ENCODE results near the gene MREG.
"Not testable (repeated sequence)": the region's sequence is repeated elsewhere in the genome, so short reads cannot be mapped to it uniquely, and the experiment has no call there.

Gene MREG

DNA sequence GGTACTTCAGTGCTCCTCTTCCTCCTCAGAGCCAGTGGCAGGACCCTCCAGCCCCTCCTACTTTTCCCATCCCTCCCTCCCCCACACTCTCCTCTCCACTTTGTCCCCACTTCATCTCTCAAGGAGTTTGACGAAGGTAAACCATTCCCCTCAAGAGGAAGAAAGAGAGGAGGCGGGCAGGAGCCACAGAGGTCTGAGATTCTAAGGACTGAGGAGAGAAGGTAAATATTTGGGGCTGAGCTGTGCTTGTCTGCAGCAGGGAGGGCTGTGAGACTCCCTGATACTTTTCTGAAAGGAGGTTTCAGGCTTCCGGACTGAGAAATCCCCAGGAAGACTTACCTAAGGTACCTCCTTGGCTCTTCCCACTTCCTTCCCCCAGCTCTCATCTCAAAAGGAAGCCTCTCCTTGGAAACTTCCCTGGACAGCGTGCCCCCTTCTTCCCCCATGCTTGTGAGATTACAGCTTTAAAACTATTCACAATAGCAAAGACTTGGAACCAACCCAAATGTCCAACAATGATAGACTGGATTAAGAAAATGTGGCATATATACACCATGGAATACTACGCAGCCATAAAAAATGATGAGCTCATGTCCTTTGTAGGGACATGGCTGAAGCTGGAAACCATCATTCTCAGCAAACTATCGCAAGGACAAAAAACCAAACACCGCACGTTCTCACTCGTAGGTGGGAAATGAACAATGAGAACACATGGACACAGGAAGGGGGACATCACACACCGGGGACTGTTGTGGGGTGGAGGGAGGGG is 55.8 kb downstream of the MREG start:
- not testable (repeated sequence) for FAIRE-seq

- no peak for FAIRE-seq
Observed at GRCh38 chr2:215952860-215953637, 60.3 kb downstream of the MREG start.

DNA sequence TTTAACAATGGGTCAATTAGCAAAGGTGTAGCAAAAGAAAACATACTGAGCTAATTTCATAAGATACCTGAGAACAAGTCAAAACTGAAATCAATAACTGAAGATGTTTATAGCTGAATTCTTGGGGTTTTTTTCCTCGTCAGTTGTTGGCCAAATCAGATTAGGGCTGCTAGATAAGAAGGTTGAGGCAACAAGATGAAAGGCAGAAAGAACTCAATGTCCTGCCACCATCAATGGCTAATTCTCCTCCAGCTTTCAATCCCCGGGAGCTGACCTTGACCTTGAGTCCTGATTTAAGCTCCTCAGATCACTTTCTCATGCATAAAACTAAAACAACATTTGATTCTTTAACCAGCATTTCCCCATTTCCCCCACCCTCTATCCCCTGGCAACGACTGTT is 61.8 kb downstream of the MREG start:
- no peak for FAIRE-seq

GRCh38 chr2:215949991-215950404 is 63.4 kb downstream of the MREG start:
- FAIRE-seq, result peak; percentile 73

GRCh38 chr2:215948051-215948450 is 65.3 kb downstream of the MREG start:
- no peak for FAIRE-seq

- no peak for FAIRE-seq
Observed at GRCh38 chr2:215946586-215946985, 66.8 kb downstream of the MREG start.

DNA sequence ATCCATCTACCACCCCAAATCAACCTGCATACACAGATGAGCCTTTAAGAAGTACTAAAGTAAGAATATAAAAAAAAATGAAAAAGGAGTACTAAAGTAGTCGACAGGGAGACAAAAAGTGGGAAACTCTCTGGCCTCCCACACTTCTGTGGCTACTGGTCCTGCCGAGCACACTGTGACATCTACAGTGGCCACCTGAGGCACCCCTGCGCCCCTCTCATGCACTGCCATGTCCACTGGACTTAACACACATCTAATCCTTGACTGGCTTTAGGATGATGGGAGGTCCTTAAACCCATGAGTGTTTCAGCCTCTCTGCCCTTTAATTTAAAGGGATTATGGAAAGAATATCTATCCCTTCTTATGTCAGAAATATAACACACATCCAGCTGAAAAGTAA is 71.2 kb downstream of the MREG start:
- no peak for FAIRE-seq

DNA sequence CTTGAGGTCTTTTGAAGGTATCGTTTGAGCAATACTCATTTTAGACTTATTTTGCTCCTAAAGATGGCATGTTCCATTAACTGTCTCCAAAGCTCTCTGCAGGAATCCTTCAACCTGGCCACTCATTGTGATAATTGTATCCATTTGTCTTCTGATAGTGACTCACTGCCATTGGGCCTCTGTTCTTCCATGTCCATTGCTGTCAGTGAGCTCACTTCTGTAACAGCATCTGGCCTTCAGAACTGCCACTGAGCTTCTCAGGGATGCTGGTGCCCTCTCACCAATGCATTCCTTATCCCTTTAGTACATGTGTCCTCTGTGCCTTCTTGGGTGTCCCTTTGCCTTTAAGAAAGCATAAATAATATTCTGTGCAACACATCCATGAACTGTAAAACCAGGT is 71.6 kb downstream of the MREG start:
- no peak for FAIRE-seq

- no peak for FAIRE-seq
Observed at GRCh38 chr2:215940645-215941184, 72.6 kb downstream of the MREG start.

- FAIRE-seq, result no peak
Observed at GRCh38 chr2:215937190-215937589, 76.2 kb downstream of the MREG start.

- no peak for FAIRE-seq
Observed at GRCh38 chr2:215933151-215933550, 80.2 kb downstream of the MREG start.

DNA sequence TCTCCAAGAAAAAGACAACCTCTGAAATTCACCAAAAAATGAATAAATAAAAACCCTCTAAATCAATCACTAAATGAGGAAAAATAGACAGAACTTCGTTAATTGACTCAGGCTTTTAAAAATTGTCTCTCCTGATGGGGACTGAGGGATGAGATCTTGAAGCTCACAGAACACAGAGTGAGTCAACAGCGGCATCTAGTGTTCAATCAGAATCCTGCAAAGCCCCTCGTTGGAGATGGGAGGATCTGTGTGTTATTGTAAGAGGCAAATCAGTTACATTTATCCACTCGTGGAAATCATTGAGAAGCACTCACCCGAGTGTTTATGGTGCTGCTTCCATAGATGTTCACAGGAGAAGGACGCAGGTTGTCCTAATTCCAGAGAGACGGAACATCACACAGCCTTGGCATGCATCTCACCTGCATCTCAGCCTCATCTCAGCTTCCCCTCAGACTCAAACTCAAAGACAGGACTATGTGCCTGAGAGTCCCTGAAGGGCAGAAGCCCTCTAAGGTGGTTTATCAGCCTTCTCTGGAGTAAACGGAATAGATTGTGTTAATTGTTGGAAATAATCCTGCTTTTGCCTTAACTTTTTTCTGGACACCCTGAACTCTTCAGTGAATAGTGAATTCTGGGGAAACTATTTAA is 82.0 kb downstream of the MREG start:
- peak; percentile 77 for FAIRE-seq

- FAIRE-seq, result no peak
Observed at GRCh38 chr2:215930505-215931253, 82.7 kb downstream of the MREG start.

- FAIRE-seq, result no peak
Observed at GRCh38 chr2:215929602-215930335, 83.6 kb downstream of the MREG start.

DNA sequence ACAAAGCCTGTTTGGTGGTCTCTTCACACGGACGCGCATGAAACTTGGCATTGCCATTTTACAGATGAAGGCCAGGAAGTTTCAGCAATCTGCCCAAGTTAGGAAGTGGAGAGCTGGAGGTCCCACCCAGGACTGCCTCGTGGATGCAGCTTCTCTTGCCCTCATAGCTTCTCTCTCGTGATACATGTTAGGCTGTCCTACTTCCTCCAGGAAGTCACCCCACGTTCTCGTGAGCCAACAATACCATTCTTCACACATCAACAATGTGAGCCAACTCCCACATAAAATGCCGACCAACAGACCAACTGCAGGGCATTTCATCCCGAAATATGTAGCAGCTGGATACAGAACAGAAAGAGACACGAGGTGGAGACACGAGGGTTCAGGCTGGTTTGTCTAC is 85.3 kb downstream of the MREG start:
- no peak for FAIRE-seq

DNA sequence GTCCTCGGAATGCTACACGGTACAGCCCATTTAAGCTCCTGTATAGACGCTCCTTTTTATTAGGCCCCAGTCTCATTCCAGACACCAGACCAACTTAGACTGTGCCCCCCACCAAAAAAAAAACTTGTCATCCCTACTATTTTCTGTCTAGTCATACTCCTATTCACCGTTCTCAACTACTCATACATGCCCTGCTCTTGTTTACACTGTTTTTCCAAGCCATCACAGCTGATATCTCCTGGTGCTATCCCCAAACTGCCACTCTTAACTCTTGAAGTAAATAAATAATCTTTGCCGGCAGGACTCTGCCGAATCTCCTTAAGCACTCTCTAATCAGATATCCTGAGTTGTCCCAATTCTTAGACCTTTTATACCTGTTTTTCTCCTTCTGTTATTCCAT is 86.4 kb downstream of the MREG start:
- FAIRE-seq, result not testable (repeated sequence)

- no peak for FAIRE-seq
Observed at GRCh38 chr2:215921895-215922294, 91.5 kb downstream of the MREG start.

GRCh38 chr2:215920244-215921100 is 92.9 kb downstream of the MREG start:
- FAIRE-seq, result no peak

- no peak for FAIRE-seq
Observed at GRCh38 chr2:215919624-215920243, 93.6 kb downstream of the MREG start.

GRCh38 chr2:215918901-215919599 is 94.3 kb downstream of the MREG start:
- no peak for FAIRE-seq

Measured in endometrium (tissue), 2 donors.